Tibial artery (tissue), 4 donors: ENCODE measurements around the gene DLG2.

Experiments used
- DNase-seq, 2 donors: peaks; one replicate each; pipeline ENCODE4 v3.0.0-alpha.2; 2019
- H3K27ac ChIP-seq, 2 donors: fragments of 200-600 bp; sonication (generic) in 1 of 2; 1 replicate in 1 of 2; 2 replicates in 1 of 2; pipeline ENCODE4 v1.5.1; 2018 to 2019; ENCODE audit warnings: mild to moderate bottlenecking in 1 of 2
- H3K27me3 ChIP-seq, 2 donors: fragments of 200-600 bp; sonication (generic) in 1 of 2; one replicate each; pipeline versions ENCODE4 v1.5.1 to v1.6.0; 2016 to 2019
- H3K36me3 ChIP-seq, 3 donors: fragments of 200-600 bp; sonication (generic) in 2 of 3; one replicate each; pipeline ENCODE4 v1.5.1; 2016 to 2019; ENCODE audit warnings: mild to moderate bottlenecking in 2 of 3
- H3K4me1 ChIP-seq, 4 donors: fragments of 200-600 bp; sonication (generic) in 2 of 4; 1 replicate in 3 of 4; 2 replicates in 1 of 4; pipeline ENCODE4 v1.5.1; 2016 to 2019
- H3K4me3 ChIP-seq, 2 donors: fragments of 200-600 bp; sonication (generic) in 1 of 2; 1 replicate in 1 of 2; 2 replicates in 1 of 2; pipeline ENCODE4 v1.5.1; 2018 to 2019; ENCODE audit warnings: mild to moderate bottlenecking in 2 of 2
- H3K9me3 ChIP-seq, 3 donors: fragments of 200-600 bp; sonication (generic) in 1 of 3; one replicate each; pipeline ENCODE4 v1.5.1; 2016 to 2019
- intact Hi-C: fragments of 100-400 bp; cut with DNase I; formaldehyde crosslinking; loops from one replicate; pipeline ENCODE4 v1.15.0; 2023; ENCODE audit warnings: low total_unique reads
- TF ChIP-seq, protein P1 (sequence below), 2 experiments: fragments of 200-600 bp in 1 of 2; fragments of 450-650 bp in 1 of 2; IDR thresholded peaks; one replicate each; pipeline ENCODE4 v1.5.1; 2017 to 2019; ENCODE audit warnings: antibody characterized with exemption in 2 of 2, mild to moderate bottlenecking in 1 of 2, moderate library complexity in 1 of 2

Gene DLG2

DNA sequence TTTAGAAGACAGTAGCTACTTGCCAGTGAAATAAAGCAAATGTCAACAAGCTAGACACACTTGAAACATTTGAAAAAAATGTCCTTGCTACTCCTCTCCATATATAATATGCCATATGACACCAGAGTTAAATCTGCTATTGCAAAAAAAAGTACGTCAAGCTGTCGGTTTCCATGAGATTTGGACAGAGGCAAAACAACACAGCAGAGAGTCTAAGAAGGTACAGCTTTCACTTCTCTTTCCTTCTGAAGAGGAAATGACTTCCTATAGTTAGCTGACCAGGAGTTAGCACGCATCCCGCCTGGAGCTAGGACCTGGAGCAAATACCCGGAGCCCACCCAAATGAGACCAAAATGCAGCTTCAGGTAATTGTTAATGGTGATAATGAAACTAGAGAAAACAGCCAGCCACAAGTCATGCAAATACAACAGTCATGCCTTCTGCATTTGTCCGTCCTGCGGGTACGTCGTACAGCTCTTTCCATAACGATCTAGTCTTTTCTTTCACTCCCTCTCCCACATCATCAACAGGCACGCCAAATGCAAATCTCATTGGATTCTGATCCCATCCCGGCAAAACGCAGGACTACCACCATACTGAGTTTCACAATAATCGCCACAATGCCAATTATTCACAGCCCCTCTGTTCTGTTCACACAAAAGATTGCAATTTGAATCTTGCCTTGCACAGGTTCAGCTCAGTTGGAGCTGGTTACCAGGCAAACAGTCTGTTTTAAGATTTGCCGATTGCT, 1945.9 kb downstream of the DLG2 start:
- peak overlapping the region; percentile 13 to 37 for H3K4me3 ChIP-seq
- intact Hi-C loops: no loop called here
- H3K27ac ChIP-seq: no peak overlapping the region
- DNase-seq: no peak
- peaks cover 0 to 12% (median 2%) of the 10 kb centered on the region in 4 donors for H3K4me1 ChIP-seq
- no peaks in the 10 kb centered on the region for H3K9me3 ChIP-seq
- TF ChIP-seq, protein P1, sequence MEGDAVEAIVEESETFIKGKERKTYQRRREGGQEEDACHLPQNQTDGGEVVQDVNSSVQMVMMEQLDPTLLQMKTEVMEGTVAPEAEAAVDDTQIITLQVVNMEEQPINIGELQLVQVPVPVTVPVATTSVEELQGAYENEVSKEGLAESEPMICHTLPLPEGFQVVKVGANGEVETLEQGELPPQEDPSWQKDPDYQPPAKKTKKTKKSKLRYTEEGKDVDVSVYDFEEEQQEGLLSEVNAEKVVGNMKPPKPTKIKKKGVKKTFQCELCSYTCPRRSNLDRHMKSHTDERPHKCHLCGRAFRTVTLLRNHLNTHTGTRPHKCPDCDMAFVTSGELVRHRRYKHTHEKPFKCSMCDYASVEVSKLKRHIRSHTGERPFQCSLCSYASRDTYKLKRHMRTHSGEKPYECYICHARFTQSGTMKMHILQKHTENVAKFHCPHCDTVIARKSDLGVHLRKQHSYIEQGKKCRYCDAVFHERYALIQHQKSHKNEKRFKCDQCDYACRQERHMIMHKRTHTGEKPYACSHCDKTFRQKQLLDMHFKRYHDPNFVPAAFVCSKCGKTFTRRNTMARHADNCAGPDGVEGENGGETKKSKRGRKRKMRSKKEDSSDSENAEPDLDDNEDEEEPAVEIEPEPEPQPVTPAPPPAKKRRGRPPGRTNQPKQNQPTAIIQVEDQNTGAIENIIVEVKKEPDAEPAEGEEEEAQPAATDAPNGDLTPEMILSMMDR (IDR thresholded peaks at IDR 0.05): no peak
- H3K36me3 ChIP-seq: no peaks in the 10 kb centered on the region
- no peaks in the 10 kb centered on the region for H3K27me3 ChIP-seq

DNA sequence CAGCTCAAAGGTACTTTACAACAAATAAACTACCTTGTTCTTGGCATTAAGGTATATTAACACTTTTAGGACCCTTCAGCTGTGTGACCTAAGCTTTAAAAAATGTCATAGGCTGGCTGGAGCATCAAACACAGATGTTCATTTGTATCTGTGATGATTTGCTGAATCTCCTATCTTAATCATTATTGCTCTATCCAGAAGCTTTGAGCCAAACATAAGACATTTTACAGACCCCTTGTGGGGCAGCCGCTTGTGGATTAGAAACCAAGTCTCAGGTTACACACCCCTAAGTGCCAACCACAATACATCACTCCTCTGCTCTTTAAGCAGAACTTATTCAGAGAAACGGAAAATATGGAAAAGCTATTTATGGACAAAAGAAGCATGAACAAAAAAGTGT, 1946.8 kb downstream of the DLG2 start:
- TF ChIP-seq, protein P1 (IDR thresholded peaks at IDR 0.05): no peak
- intact Hi-C loops: no loop called here
- H3K27me3 ChIP-seq: no peaks in the 10 kb centered on the region
- H3K36me3 ChIP-seq: no peaks in the 10 kb centered on the region
- no peaks in the 10 kb centered on the region for H3K9me3 ChIP-seq
- DNase-seq: no peak
- H3K27ac ChIP-seq: no peak overlapping the region
- peaks cover 0 to 12% (median 2%) of the 10 kb centered on the region in 4 donors for H3K4me1 ChIP-seq
- H3K4me3 ChIP-seq: no peak overlapping the region

DNA sequence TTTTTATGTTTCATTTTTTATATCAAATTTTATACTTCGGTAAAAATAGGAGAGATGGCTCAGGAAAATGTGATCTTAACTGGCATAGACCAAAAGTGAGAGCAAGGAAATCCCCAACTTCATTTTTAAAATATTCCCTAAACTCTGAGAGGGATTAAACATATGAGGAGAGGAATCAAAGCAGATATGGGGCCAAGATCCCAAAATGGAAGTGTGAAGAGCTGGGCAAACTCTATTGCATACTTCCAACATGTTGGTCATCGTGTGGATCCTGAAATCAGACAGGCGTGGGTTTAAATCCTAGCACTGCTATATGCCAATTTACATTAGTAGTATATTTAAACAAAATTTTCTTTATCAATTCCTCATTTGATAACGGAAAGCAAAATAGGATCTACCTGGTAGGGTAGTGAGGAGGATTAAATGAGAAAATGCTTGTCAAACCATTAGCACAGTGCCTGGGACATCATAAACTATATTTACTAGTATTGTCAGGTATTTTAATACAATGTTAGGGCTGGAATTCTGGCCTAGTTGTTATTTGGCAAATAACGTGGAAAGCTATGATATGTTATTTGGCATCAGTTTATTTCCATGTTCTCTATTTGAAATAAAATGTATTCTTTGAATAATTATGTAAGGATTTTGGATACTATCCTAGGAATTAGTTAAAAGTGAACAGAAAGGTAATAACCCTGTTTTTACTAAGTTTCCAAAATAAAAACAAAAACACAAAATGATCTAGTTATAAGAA, 1948.1 kb downstream of the DLG2 start:
- H3K36me3 ChIP-seq: no peaks in the 10 kb centered on the region
- TF ChIP-seq, protein P1 (IDR thresholded peaks at IDR 0.05): no peak

DNA sequence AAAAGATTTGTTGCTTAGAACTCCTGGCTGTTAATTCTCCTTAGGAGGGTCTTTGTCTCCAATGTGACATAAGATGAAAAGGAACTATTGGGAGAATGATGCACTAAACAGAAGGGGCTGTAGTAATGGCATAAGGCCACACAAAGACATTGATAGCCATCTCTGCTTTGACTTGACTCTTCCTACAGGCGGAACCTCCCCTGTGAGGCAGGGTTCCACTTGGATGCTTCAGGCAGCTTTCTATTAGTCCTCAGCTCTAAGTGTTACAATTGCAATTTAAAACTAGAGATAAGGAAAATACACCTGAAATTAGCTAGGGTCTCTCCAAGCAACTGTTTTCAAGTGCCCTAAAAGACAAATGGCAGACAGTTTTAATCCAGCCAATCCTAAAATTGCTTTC, 1949.4 kb downstream of the DLG2 start:
- intact Hi-C loops: no loop called here
- Histone ChIP-seq H3K27ac (no peak overlapping the region), H3K36me3 (no peaks in the 10 kb centered on the region), H3K4me1 (peaks cover 0 to 12% (median 2%) of the 10 kb centered on the region in 4 donors), H3K27me3 (no peaks in the 10 kb centered on the region), H3K4me3 (no peak overlapping the region), H3K9me3 (no peaks in the 10 kb centered on the region)
- TF ChIP-seq, protein P1 (IDR thresholded peaks at IDR 0.05): no peak
- DNase-seq: no peak

More for the DNA sequence above, 1948.1 kb downstream of the DLG2 start:
- no peak overlapping the region for H3K4me3 ChIP-seq
- no peaks in the 10 kb centered on the region for H3K9me3 ChIP-seq
- intact Hi-C loops: no loop called here
- H3K27me3 ChIP-seq: no peaks in the 10 kb centered on the region
- no peak overlapping the region for H3K27ac ChIP-seq
- H3K4me1 ChIP-seq: peaks cover 0 to 12% (median 2%) of the 10 kb centered on the region in 4 donors
- no peak for DNase-seq

DNA sequence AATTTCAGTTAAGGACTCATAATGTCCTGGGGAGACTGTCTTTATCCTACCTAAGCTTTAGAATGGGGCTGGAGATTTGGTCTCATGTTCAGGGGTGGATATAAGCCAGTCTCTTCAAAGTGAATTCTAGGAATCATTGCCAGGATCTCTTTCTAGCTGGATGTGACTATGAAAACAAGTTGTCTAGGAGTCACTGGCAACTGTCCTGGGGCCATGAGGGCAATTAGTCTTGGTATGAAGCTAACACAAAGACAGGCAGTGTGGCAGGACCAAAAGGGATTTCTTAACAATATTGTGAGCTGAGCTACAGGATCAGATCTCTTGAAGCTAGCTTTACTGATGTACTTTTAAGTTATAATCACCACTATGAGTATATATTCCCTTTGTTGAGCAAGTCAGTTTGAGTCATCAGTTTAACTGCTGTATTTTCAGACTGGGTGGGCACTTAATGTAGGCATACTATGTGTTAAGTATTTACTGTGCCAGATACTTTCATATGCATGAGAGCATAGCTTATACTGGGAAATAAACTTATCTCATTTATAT, 1951.0 kb downstream of the DLG2 start:
- Histone ChIP-seq H3K4me1 (no peaks in the 10 kb centered on the region), H3K27ac (no peak overlapping the region), H3K27me3 (no peaks in the 10 kb centered on the region), H3K4me3 (no peak overlapping the region), H3K36me3 (no peaks in the 10 kb centered on the region), H3K9me3 (no peaks in the 10 kb centered on the region)
- DNase-seq: no peak
- intact Hi-C loops: no loop called here
- TF ChIP-seq, protein P1 (IDR thresholded peaks at IDR 0.05): no peak
